Fibroblast of skin of scalp (primary cell): ENCODE results near the gene NCR3LG1.
"Not testable (repeated sequence)": the region's sequence is repeated elsewhere in the genome, so short reads cannot be mapped to it uniquely, and the experiment has no call there.

Source experiments
- DNase-seq: peaks from one replicate; pipeline ENCODE4 v3.0.0-alpha.2; 2013

NCR3LG1 gene

DNA sequence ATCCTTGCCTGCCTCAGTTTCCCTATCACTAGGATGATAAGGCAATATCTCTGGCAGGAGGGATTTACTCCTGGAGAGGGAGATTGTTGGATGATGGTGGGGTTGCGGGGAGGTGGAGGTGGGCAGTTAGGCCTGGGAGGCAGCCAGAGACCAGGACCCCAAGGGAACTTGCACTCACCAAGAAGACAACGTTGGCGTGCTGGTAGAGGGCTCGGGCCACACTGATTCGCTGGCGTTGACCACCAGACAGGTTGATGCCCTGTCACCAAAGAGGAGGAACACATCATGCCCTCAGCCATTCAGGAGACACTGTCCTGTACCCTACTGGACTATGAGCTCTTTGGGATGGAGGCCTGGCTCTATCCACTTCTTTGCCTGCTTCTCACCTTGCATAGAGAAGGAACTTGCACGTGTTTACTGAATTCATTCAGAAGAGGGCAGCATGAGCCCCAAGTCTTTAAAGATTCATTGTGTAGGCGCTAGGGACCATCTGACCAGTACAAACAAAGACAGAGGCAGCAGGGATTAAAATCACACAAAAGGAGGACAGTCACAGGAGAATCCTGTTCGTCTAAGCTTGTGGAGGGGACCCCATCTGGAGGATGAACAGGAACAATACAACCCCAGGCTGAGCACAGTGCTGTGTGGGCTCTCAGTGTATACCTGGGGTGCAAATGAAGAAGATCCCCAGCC lies 61.0 kb downstream of the NCR3LG1 start:
- no peak for DNase-seq

DNA sequence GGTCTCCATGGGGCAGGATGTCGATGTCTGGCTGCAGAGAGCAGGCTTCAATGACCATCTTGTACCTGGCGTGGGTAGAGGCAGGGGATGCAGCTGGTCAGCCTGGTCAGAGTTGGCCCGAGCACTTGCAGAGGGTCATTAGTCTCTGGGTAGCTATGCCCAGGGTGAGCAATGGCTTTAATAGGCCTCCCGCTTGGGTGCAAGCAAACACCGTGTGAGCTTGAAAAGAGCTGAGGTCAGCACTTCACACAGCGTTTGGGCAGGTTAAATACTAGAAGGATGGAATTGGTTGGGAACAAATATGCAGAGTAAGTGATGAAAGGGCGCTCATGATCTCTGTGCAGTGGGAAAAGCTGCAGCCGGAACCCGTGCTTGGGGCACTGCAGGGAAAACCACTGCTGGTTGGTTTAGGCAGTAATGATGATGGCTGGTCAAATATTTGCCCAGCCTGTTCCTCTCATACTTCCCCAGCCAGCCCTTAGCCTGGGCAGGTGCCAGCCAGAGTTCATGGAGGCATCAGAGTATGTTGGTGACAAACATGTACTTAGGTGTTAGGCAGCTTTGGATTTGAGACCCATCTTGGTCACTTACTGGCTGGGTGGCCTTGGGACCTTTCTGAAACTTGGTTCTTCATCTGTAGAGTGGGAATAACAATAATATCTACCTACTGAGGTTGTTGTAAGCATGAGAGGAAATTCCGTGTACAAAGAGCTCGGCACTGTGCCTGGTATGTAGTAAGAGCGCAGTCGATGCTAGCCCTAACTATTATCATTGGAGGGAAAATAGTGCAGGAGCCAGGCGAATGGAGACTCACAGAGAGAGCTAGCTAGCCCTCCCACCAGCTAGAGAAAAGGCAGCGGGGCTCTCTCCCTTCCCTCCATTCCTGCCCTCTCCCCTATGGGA lies 62.1 kb downstream of the NCR3LG1 start:
- no peak for DNase-seq

DNA sequence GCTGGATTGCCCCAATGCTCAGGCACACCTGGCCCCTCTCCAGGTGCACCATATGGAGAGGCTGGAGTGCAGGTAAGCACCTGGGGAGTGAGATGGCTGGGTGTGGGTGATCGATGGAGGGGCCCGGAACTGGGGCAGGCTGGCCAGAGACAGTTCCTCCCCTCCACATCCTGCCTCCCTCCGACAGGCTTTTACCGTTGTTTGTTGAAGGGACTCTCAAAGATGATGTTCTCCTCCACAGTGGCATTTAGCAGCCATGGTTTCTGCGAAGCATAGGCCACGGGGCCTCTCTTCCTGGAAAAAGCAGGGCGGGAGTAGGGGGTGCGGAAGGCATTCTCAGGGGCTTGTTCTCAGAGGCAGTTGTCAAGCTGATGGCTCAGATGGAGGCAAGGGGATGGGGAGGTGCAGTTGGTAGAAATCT lies 62.7 kb downstream of the NCR3LG1 start:
- no peak for DNase-seq

DNA sequence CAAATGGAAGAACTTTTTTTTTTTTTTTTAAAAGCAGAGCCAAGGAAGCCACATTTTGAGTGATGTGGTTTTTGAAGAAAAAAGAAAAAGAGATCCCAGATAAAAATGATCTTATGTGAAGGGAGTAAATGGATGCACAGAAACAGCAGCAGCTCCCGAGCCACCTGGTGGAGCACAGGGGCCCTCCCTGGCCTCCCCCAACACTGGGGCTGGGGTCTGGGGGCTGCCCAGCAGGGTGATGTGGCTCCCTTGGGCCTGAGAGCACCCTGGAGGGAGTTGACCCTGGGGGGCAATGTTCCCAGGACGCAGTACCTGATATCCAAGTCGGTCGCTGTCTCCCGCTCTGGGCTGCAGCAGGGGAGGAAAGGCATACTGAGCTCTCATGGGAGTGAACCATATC lies 63.4 kb downstream of the NCR3LG1 start:
- DNase-seq: no peak

DNA sequence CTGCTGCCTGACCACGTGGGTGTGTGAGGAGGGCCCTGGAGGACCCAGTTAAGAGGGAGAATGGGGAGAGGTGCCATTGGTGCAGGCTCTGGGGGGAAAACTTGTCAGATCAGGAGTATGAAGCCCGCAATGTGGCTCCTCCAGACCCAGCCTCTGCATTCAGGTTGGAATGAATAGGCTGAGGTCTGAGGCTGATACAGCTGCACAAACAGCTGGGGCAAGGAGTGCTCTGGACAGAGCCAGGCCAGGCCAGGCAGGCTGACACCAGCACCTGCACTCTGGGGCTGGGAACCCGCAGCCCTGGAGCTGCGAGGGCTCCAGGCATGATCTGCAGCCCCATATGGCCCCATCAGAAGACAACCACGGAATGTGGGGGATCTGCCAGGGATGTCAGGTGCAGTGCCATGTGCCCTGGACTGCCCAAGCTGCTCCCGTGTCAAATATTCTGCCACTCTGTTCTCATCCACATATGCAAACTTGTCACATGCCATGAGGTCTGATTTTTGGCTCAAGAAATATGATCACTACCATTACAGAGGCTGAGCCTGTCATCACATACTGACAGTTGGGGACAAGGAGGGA lies 64.0 kb downstream of the NCR3LG1 start:
- no peak for DNase-seq

DNA sequence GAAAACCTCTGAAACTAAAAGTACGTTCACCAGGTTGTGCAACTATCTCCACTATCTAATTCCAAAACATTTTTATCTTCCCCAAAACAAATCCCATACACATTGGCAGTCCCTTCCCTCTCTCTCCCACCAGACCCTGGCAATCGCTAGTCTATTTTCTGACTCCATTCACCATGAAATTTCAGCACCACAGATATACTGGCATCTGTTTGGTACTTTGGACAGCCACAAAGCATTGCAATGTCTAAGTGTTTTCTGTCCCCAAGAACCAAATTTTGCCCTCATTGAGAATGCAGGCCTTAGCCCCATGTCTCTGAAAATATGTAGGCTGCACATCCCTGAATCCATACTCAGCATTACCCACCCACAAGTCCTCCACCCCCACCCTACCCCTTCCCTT lies 64.9 kb downstream of the NCR3LG1 start:
- DNase-seq: no peak

DNA sequence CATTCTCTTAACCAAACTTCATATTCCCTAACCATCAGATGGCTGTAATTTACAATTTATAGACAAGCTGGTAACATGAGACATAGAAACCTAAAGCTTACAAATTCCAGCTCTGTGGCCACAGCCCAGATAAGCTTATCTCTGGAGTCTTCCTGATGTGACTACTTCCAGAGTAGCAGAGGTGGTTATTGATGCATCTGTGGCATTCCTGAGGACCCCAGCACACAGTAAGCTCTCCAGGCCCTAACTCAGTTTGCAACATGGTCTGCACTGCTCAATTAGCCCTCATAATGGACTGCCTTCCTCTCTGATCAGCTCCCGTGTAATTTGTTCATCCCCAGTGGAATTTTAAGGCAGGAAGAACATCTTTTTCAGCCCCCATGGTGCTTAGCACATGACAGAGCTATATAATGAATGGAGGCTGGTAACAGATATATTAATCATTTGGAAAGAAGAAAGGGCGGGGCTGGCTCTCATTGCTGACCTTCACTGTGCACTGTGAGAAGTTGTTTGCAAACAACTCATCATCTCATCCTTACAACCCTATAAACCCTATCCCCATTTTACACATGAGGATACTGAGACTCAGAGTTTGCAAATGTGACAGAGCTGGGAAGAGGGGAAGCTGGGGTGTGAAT lies 67.0 kb downstream of the NCR3LG1 start:
- DNase-seq: no peak

DNA sequence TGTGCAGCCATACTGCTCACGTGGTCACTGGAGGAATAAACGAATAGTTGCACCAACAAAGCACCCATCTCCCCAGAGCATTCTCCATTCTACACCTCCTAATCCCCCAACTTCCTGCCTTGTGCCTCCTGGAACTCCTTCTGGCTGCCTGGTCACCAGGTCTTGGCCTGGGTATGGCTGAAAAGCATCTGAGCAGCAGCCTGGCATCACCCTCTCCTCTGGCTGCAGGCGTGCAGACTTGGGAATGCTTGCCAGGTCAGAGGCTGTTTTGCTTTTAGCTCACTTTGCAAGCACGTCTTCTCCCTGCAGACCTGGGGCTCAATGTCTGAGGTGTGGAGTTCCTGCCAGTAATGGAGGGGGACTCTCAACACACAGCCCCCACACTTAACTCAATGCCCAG lies 70.2 kb downstream of the NCR3LG1 start:
- no peak for DNase-seq

DNA sequence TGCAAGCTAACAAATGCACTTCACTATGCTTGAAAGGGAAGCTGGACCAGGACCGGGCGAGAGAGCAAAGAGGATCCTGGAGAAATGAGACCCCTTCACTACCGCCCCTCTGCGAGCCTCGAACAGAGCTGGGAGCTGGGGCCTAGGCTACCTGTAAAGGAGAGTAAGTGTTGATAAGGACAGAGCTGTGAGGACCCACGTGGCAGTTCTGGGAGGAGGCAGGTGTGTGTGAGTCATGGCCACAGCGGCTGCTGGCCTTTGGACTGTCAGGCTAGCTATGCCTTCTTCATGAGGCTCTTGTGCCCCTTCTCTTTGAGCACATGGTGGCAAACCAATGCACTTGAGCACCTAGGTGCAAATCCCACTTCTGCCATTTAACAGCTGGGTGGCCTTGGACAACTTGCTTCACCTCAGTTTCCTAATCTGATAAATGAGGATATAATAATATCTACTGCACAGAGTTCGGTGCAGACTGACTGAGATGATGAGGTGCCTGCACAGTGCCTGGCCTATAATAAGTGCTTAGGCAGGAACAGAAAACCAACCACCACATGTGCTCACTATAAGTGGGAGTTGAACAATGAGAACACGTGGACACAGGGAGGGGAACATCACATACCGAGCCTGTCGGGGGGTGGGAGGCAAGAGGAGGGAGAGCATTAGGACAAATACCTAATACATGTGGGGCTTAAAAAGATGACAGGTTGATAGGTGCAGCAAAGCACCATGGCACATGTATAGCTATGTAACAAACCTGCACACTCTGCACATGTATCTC lies 72.1 kb downstream of the NCR3LG1 start:
- no peak for DNase-seq

DNA sequence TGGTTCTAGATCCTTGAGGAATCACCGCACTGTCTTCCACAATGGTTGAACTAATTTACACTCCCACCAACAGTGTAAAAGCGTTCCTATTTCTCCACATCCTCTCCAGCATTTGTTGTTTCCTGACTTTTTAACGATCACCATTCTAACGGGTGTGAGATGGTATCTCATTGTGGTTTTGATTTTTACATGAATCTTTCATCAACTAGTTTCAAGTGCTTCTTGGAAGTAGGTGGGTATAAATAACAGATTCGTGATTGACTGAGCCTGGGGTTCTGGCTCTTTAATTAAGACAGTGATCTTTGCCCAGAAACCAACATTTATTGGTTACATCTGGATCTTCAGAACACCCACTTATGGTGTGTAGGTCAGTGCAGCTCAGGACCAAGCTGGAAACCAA lies 74.6 kb downstream of the NCR3LG1 start:
- not testable (repeated sequence) for DNase-seq
